NCI-H524 (cell line): Measurements from ENCODE around the gene WFIKKN1.

Experiments
- DNase-seq, 2 experiments: peaks; one replicate each; lab custom pipeline; 2025; lab: John Stamatoyannopoulos, UW

The WFIKKN1 gene

DNA sequence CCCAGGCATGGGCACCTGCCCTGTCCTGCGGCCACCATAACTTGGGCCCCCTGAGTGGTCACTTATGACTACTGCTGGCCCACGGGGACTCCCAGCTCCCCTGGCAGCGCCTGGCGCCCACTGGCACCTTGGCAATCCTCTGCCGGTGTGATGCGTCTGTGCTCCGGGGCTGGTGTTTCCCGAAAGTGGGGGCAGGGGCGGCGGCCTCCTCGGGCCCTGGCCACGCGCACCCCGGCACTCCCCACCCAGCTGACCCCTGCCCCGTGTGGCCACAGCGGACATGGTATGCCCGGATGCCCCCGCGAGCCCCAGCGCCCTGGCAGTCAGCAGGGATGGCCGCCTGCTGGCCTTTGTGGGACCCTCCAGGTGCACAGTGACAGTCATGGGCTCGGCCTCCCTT, 26.7 kb downstream of the WFIKKN1 start:
- DNase-seq = no peak

GRCh38 chr16:658679-659571, 28.1 kb downstream of the WFIKKN1 start:
- no peak for DNase-seq

DNA sequence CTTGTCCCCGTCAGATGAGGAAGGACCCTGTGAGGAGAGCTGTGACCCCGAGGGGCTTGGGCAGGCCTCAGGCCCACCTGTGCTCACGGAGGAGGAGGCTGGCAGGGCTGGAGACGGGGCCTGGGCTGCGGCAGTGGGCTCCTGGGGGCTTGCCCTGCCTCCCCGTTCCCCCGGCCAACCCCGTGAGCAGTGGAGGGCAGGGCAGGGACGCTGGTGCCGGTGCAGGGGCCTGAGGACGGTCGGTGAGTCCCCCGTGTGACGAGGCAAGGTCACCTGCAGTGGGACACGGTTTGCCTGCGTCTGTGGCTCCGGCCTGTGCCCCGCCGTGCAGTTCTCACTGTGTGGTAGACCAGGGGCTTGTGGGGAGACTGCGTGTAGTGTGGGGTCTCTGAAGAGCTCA, 28.8 kb downstream of the WFIKKN1 start:
- no peak for DNase-seq

- no peak for DNase-seq
These were observed 29.3 kb downstream of the WFIKKN1 start for GRCh38 chr16:660132-660458.

DNA sequence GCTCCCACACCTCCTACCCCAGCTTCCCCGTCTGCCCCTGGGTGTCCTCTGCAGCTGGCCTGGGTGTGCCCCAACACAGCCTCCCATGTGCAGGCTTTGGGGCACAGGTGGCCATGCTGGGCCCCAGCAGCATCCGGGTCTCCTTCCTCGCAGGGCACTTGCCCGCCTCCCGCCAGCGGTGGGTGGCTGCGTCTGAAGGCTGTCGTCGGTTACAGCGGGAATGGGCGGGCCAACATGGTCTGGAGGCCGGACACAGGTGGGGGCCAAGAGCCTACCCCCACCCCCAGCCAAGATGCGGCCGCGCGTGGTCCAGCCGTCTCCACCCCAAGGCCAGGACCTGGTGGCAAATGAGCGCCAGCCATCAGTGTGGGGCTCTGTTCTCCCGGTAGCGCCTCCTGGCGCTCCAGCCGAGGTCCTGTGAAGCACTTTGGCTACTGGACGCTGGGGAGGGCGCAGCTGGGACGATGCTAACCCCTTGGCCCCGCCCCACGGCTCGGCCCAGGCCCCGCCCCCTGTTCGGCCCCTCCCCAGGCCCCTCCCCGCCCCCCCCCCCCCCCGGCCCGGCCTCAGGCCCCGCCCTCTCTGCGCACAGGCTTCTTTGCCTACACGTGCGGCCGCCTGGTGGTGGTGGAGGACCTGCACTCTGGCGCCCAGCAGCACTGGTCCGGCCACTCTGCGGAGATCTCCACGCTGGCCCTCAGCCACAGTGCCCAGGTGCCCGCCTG, 29.8 kb downstream of the WFIKKN1 start:
- DNase-seq = no peak

DNA sequence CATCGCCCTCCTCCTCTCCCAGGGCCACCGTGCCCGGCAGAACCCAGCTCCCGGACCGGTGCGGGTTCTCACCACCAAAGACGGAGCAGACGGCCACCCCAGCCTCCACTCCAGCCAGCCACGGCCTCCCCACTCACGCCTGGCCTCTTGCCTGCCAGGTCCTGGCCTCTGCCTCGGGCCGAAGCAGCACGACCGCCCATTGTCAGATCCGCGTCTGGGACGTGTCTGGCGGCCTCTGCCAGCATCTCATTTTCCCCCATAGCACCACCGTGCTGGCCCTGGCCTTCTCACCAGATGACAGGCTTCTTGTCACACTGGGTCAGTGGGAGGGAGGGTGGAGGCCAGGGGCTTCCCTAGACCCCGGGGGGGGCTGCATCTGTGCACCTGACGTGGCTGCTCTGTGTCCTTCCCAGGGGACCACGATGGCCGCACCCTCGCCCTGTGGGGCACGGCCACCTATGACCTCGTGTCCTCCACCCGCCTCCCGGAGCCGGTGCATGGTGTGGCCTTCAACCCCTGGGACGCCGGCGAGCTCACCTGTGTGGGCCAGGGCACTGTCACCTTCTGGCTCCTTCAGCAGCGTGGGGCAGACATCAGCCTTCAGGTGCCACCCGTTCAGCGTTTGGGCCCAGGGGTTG, 30.5 kb downstream of the WFIKKN1 start:
- DNase-seq = no peak

DNA sequence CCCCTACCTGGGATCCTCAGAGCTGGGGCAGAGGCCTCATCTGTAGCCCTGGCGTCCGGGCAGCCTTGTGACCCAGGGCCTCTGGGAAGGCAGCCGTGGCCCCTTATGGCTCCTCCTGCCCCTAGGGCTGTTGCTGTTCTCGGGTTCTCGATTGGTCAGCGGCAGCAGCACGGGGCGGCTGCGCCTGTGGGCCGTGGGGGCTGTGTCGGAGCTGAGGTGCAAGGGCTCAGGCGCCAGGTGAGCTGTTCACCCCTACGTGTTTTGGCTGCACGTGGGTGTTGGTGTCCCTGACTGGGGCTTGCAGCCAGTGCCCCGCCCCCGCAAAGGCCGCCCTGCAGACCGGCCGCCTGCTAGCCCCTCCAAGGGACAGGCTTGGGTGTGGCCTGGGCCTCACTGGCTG, 31.3 kb downstream of the WFIKKN1 start:
- no peak for DNase-seq

DNA sequence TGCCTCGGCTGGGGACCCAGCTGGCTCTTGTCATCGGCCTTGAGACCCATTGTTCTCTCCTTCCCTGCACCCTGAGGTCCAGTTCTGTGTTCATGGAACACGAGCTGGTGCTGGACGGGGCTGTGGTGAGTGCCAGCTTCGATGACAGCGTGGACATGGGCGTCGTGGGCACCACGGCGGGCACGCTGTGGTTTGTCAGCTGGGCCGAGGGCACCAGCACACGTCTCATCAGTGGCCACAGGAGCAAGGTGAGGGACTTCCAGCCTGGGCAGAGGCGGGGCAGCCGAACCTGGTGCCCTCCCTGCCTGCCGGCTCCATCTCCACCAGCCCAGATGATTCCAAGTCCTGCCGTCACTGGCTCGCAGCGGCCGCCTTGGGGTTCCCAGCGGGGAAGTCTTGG, 31.8 kb downstream of the WFIKKN1 start:
- DNase-seq = no peak

DNA sequence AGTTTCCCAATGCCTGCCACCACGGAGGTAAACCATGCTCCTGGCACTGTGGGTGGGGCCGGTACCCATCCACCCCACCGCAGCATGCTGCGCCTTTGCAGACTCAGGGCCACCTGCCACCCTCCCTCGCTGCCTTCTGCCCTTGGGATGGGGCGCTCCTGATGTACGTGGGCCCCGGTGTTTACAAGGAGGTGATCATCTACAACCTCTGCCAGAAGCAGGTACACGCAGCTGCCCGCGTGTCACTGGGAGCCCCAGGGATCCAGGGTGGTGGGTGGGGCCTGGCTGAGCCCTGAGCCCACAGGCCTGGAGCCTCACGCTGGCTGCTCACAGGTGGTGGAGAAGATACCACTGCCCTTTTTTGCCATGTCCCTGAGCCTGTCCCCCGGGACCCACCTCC, 35.8 kb downstream of the WFIKKN1 start:
- DNase-seq = no peak

GRCh38 chr16:667113-667779, 36.5 kb downstream of the WFIKKN1 start:
- no peak for DNase-seq

DNA sequence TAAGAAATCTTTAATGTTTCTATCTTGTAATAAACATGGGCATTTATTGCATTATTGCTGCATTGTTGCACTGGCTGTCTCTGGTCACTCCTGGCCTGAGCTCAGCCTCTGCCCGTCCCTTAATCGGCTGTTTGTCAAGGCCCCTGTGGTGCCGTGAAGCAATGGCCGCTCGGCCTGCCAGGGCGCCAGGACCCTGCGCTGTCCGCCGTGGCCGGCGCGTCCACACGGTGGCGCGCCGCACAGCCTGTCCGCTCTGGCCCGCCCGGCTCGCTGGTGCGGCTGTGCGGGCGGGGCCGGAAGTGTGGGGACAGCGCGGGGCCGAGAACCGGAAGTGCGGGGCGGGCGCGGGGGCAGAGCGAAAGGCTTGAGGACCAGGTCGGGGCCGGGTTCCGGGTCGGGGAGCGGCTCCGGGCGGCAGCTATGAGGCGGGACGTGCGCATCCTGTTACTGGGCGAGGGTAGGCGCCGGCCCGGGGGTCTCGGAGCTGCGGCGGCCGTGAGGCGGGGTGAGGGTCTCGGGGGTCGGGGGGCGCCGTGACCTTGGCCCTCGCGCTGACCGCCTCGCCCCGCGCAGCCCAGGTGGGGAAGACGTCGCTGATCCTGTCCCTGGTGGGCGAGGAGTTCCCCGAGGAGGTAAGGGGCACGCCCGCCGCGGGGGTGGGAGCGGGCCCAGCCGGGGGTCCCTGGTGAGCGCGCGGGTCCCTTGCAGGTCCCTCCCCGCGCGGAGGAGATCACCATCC, 37.2 kb downstream of the WFIKKN1 start, which contains the start of gene RHOT2:
Gene RHOT2, plus strand, starts transcription at position 353 of the 739 bp plus-strand sequence. Its CDS starts 68 bp downstream, at position 421.
- peak; percentile 85 to 92 for DNase-seq

DNA sequence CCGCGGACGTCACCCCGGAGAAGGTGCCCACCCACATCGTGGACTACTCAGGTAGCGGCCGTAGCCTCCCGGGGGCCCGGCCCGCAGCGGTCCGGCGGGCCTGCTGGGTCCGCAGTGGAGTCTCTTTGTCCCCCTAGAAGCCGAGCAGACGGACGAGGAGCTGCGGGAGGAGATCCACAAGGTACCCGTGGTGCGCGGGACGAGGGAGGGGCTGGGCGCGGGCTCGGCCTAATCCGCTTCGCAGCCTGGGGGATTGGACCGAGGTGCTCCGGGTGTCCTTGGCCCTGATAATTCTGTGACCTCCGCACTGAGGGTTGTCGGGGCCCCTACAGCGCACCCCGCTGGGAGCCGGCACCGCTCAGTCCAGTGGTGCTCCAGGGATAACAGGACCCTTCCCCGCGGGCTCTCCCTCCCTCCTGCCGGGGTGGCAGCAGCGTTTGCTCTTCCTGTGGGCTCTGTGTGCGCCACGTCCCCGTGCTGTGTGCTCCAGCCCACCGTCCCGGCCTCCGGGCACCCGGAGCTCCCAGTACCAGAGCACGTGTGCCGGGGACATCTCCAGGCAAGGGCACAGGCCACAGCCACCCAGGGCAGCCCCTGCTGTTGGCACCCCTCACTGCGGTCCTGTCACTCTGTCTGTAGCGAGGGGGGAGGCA, 37.9 kb downstream of the WFIKKN1 start:
- DNase-seq = no peak

GRCh38 chr16:669666-670065, 38.9 kb downstream of the WFIKKN1 start:
- no peak for DNase-seq

DNA sequence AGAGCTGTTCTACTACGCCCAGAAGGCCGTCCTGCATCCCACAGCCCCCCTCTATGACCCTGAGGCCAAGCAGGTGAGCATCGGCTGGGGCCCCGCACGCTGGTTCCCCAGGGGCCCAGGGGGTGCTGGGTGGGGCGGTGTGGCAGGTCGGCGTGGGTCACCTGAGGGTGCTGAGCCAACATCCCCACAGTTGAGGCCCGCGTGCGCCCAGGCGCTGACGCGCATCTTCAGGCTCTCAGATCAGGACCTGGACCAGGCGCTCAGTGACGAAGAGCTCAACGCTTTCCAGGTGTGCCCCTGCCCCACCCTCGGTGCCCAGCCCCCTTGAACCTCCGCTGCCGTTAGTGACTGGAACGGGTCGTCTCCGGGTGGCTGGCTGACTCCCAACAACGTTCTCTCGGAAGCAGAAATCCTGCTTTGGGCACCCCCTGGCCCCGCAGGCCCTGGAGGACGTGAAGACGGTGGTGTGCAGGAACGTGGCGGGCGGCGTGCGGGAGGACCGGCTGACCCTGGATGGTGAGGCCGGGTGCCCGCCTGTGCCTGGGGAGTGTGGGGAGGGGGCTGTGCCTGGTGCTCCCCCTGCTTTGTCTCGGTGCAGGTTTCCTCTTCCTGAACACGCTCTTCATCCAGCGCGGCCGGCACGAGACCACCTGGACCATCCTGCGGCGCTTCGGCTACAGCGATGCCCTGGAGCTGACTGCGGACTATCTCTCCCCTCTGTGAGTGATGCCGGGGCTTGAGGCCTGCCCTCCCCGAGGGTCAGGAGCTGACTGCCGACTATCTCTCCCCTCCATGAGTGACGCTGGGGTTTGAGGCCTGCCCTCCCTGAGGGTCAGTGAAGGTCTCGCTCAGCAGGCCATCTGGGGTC, 39.9 kb downstream of the WFIKKN1 start:
- DNase-seq = no peak

- DNase-seq = peak in 1 of 2 experiments; percentile 34
These were observed 40.8 kb downstream of the WFIKKN1 start for GRCh38 chr16:671353-672131.

GRCh38 chr16:672371-672770, 41.6 kb downstream of the WFIKKN1 start:
- DNase-seq = no peak

DNA sequence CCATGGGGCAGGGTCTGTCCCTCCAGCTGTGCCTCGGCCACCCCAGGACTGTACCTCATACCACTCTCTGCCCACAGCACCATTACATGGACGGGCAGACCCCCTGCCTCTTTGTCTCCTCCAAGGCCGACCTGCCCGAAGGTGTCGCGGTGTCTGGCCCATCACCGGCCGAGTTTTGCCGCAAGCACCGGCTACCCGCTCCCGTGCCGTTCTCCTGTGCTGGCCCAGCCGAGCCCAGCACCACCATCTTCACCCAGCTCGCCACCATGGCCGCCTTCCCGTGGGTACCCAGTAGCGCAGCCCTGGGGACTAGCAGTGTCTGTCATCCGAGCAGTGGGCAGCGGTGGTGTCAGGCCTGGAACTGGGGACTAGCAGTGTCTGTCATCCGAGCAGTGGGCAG, 42.1 kb downstream of the WFIKKN1 start:
- DNase-seq = no peak

DNA sequence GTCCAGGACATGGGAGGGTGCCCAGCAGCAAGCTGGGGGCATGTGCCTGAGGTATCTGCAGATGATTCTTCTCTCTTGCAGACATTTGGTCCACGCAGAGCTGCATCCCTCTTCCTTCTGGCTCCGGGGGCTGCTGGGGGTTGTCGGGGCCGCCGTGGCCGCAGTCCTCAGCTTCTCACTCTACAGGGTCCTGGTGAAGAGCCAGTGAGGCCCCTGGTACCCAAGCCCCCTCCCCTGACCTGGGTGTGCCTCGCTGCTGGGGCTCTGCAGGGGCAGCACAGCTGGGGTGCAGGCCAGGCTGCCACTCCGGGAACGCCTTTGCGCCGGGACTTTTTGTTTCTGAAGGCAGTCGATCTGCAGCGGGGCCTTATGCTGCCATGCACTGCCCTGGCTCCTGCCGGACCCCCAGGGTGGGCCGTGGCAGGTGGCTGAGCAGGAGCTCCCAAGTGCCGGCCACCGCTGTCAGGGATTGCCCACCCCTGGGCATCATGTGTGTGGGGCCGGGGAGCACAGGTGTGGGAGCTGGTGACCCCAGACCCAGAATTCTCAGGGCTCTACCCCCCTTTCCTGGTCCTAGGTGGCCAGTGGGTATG, 42.7 kb downstream of the WFIKKN1 start:
- DNase-seq = no peak
